ENCODE measurements around the gene EIF4G3.
"Not testable (repeated sequence)": the region's sequence is repeated elsewhere in the genome, so short reads cannot be mapped to it uniquely, and the experiment has no call there.

EIF4G3 gene

DNA sequence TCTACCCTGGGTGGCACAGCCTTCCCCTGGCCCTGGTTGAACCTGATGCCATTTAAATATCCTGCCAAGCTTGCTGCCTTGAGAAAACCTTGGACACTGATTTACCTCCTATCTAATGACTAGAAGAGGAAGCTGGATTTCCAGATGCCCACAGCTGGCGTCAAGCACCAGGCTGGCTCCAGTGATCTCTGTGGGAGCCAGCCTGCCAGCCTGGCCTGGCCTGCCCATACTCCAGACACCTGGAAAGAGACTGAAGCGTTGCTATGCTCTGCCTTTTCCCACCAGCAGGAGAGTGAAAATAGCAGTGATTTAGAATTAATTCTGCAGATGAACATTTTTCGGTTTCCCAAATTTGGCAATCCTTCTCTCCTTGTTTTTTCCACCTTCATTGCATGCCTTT is 11.5 kb upstream of the EIF4G3 start:
- DNase-seq, result no peak

- no peak for DNase-seq
Observed at GRCh38 chr1:21185221-21185731, 8.6 kb upstream of the EIF4G3 start.

DNA sequence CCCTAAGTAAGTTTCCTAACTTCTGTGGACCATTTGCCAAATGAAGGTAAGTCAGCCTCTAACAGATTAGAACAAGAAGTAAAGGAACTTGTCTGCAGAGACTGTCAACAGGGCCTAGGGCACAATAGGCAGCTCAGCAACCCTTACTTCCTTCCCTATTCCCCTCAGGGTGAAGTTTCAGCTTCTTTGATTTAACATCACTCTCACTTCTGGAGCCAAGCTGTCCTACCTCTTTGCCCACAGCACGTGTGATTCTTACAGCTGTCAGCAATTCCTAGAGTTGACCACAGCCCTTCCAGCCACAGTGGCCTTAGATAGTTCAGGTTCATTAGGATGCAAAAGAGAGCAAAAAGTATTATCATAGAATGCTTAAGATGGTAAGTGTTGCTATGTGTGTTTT is 7.6 kb upstream of the EIF4G3 start:
- no peak for DNase-seq

DNA sequence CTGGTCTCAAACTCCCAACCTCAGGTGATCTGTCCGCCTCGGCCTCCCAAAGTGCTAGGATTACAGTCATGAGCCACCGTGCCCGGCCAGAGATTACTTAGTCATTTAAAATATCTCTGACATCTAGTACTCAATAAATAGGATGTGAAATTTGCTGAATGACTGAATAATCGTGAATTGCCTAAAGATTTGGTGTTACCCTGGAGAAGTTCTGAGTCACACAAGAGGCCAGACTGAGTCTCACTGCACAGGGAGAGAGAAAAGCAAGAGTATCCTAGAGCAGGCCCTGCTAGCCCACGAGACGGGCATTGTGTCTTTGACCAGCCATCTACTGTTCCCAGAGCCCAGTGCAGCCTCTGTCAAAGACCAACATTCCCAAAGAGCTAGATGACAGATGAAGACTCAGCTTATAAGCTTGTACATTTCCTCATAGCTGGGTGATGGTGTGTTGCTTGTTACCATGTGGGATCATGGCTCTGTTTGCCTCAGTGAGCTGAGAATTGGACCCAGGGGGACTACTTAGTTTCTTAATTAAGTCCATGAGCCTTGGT is 5.6 kb upstream of the EIF4G3 start:
- DNase-seq, result no peak

- not testable (repeated sequence) for DNase-seq
Observed at GRCh38 chr1:21178271-21178670, 1.6 kb upstream of the EIF4G3 start.

- peak; percentile 51 for DNase-seq
Observed at GRCh38 chr1:21175670-21176581, 771 bp downstream of the EIF4G3 start.

- peak; percentile 51 for DNase-seq
Observed at GRCh38 chr1:21175324-21175669, 1.4 kb downstream of the EIF4G3 start.

- no peak for DNase-seq
Observed at GRCh38 chr1:21174654-21175323, 1.9 kb downstream of the EIF4G3 start.

DNA sequence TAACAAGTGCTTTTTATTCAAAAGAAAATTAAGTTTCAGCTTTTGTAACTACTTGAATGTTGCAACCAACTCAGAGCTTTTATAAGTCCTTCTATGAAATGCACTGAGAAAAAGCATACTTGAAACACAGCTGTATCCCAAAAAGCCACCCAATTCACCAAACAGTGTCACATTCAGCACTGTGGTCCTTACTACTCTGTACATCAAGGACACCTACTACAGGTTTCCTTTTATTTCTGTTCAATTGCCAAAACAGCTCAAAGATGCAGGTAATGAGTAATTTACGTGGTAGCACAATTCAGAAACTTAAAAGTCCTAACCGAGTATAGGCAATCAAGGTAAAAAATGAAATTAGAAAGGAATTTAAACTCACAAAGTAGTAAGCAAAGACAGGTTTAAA is 2.5 kb downstream of the EIF4G3 start:
- no peak for DNase-seq

DNA sequence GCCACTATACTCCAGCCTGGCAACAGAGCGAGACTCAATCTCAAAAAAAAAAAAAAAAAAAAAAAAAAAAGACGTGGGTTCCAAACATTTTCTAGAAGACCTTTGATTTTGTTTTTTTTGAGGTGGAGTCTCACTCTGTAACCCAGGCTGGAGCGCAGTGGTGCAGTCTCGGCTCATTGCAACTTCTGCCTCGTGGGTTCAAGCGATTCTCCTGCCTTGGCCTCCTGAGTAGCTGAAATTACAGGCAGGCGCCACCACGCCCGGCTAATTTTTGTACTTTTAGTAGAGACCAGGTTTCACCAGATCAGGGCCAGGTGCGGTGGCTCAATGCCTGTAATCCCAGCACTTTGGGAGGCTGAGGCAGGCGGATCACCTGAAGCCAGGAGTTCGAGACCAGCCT is 3.6 kb downstream of the EIF4G3 start:
- DNase-seq, result not testable (repeated sequence)

- not testable (repeated sequence) for DNase-seq
Observed at GRCh38 chr1:21170837-21171236, 5.9 kb downstream of the EIF4G3 start.

- no peak for DNase-seq
Observed at GRCh38 chr1:21168444-21168843, 8.3 kb downstream of the EIF4G3 start.

- no peak for DNase-seq
Observed at GRCh38 chr1:21165646-21166045, 11.1 kb downstream of the EIF4G3 start.

GRCh38 chr1:21165076-21165475 is 11.6 kb downstream of the EIF4G3 start:
- DNase-seq, result no peak

DNA sequence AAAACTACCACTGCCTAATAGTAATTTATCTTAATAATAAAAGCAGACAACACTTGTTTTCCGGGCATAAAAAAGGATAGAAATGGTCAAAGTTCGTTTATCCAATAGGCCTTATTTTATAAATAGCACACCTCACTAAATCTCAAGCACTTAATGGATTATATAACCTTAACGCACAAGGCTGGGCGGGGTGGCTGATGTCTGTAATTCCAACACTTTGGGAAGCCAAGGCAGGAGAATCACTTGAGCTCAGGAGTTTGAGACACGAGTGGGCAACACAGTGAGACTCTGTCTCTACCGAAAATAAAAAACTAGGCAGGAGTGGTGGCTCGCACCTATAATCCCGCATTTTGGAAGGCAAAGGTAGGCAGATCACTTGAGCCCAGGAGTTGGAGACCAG is 12.4 kb downstream of the EIF4G3 start:
- DNase-seq, result no peak

DNA sequence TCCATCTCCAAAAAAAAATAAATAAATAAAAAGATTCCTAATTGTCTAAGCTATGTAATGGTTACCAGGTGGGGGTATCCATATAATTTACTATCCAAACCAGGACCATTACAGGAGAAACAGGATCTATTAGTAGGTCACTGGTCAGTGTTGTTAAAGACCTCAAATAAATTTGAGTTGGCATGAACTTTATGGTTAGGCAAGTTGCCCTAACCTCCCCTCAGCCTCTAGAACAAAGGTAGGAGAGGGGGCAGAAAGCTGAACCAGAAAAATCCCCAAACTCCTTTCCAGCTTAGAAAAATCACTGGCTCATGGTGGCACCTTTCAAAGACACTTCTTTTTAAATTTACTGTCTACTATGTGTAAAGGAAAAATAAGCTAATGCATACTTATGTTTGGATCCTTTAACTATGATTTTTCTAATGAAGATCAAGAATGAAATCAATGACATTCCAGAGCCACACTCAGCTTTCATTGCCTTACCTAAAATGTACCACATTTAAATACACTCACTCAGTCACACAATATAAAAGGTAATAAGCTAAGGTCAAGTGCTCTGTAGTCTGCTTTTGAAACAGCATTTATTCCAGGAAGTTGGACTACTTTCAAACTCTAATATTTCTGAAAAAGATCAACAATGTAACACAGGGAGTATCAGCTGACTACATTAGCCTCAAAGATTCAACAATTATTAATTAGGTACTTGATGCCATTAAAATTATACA is 13.8 kb downstream of the EIF4G3 start:
- no peak for DNase-seq

DNA sequence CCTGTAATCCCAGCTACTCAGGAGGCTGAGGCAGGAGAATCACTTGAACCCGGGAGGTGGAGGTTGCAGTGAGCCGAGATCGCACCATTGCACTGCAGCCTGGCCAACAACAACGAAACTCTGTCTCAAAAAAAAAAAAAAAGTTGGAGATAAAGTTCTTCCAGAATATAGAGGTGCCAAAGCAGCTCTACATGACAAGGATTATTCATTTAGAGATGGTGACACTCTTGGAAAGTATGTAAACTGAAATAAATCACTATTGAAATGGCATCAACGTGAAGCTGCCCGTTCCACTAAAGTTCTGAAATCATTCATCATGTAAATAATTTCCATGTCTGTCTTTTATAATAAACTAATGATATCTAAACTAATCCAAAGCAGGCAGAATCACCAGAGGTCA is 14.9 kb downstream of the EIF4G3 start:
- no peak for DNase-seq

DNA sequence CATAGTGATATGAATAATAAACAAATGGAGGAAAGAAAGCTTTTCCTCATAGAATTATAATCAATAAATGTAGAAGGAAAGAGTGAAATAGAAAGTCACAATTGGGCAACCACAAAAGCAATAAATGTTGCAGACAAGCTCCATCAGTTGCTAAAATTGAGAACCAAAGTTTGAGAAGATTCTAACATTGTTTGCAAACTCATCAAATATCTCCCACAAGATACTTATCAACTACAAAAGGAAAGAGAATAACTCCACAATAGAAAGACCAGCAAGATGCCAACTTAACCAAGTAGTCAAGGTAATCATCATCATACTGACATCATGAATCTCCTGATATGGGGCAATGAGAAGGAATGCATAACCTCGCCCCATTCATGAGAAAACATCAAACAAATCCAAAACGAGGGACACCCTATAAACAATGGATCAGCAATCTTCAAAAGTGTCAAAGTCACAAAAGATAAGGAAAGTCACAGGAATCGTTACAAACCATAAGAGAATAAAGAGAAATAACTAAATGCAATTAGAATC is 16.4 kb downstream of the EIF4G3 start:
- no peak for DNase-seq

GRCh38 chr1:21157868-21158267 is 18.8 kb downstream of the EIF4G3 start:
- DNase-seq, result no peak

DNA sequence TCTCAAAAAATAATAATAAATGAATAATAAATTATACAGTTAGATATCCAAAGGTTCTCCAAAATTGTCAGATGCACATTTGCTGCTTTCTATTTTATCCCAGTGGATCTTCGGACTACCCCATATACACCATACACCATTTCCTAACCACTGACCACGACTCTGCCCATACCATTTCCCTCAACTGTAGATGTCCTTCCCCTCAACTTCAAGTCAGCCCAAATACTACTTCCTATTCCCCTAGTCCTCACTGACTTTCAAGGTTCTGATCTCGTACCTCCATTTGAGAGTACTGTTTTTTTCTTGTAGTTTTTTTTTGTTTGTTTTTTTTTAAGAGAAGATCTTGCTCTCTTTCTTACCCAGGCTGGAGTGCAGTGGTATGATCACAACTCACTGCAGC is 19.6 kb downstream of the EIF4G3 start:
- DNase-seq, result no peak

GRCh38 chr1:21156019-21156418 is 20.7 kb downstream of the EIF4G3 start:
- DNase-seq, result no peak

- DNase-seq, result no peak
Observed at GRCh38 chr1:21154717-21155116, 22.0 kb downstream of the EIF4G3 start.

- no peak for DNase-seq
Observed at GRCh38 chr1:21153388-21153787, 23.3 kb downstream of the EIF4G3 start.

All from stimulated activated CD4-positive, alpha-beta T cell treated with anti-CD3 and anti-CD28 coated beads, Interleukin-15, amount 100 ng/mL, for 24 hours (primary cell).